ENCODE results near the gene RPGRIP1L. TPM values are rescaled to one million over a fixed set of nuclear protein-coding genes. Genes with fewer than 3 reads are reported as not detected.
A peak's percentile ranks its signal among the peaks of the same experiment; 100 is the strongest.

The RPGRIP1L gene
- total RNA-seq, 1 experiment from 2014 or later, result 16.1 TPM

DNA sequence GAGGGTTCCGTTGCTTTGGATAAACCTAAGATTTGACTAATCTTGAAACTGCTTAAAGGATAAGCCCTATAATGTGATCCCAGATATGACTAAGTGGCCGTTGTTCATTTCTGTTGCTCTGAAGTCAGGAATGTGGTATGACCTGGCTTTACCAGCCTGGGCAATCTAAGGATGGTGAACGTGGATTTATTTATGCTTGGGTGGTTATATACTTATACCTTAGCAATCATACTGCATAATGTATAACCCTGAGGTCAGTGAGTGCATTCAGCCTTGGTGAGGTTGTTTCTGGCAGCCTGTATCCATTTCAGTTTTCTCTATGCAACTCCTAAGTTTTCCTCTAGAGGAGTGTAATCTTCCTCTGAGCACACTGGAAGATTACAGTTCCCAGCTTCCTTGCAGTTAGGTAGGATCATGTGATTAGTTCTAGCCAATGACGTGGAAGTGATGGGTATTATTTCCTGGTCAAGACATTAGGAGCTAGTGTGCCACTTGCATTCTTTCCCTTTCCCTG, 42.2 kb upstream of the RPGRIP1L start:
- Mint-ChIP-seq H3K27me3 (ENCODE audit: insufficient read depth, unreplicated experiment) (no peaks in the 10 kb centered on the region), H3K4me3 (ENCODE audit: unreplicated experiment) (no peak overlapping the region), H3K9me3 (ENCODE audit: unreplicated experiment) (no peaks in the 10 kb centered on the region), H3K27ac (ENCODE audit: unreplicated experiment) (peak overlapping the region; percentile 25), H3K4me1 (ENCODE audit: low read depth, unreplicated experiment) (peaks cover 31% of the 10 kb centered on the region), H3K36me3 (ENCODE audit: insufficient read depth, unreplicated experiment) (no peaks in the 10 kb centered on the region)
- ChIA-PET CTCF (interaction anchor here (0.6 to 1.1 kb wide), 4 partner anchors 10 to 196 kb away, joined by 3 to 10 read pairs (median 3); no protein-coding TSS in a partner anchor), POLR2A (interaction anchor here (0.5 kb wide), 1 partner anchor 435 kb away, joined by 4 read pairs; no protein-coding TSS in a partner anchor)
- peaks cover 19% of the 10 kb centered on the region for H3K4me1 ChIP-seq
- TF ChIP-seq CTCF (IDR thresholded peaks at IDR 0.05; ENCODE audit: insufficient read depth in 1 of 2, low read depth in 1 of 2, low read length in 1 of 2, severe bottlenecking in 1 of 2, unreplicated experiment in 1 of 2), result peak in 1 of 2 experiments; percentile 45
- H3K9me3 ChIP-seq, result peaks cover 5% of the 10 kb centered on the region; the same call in 1 of the 2 replicates
- intact Hi-C loops (cut with micrococcal nuclease; ENCODE audit: unreplicated experiment), result no loop called here
- H3K4me3 ChIP-seq (ENCODE audit: low read depth, low read length), result no peak overlapping the region
- no TSS peak for BruUV-seq (replicated peaks)
- no peaks in the 10 kb centered on the region for H3K27me3 ChIP-seq (replicated peaks; ENCODE audit: control insufficient read depth, insufficient read depth, low read length)
- DNase-seq, result peak in 1 of 2 experiments; percentile 52
- no peaks in the 10 kb centered on the region for H3K36me3 ChIP-seq (ENCODE audit: control insufficient read depth, insufficient read depth, low read length)

DNA sequence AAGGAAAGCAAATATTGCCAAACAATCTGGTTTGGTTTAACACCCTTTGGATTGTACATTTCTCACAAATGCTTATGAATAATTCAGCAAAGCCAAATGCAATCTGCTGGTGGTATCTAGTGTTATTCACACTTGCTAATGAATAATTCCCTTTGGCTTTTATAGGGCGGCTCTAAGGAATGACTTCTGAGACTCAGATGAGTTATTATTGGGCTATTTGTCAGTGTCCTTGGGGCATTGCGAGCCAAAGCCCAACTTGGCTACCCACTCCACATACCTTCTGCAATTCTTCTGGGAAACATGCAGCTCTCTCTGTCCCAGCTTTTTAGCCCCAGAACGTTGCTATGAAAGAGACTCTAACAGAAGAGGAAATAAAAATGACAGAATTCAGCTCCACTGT, 41.4 kb upstream of the RPGRIP1L start:
- H3K4me1 ChIP-seq, result peaks cover 19% of the 10 kb centered on the region
- no peak overlapping the region for H3K4me3 ChIP-seq (ENCODE audit: low read depth, low read length)
- ChIA-PET POLR2A (interaction anchor here (0.6 kb wide), 1 partner anchor 17 kb away, joined by 3 read pairs; no protein-coding TSS in a partner anchor), CTCF (interaction anchor here (0.6 to 2.8 kb wide), 3 partner anchors 9 to 248 kb away, joined by 3 to 37 read pairs (median 4); no protein-coding TSS in a partner anchor)
- intact Hi-C loops (cut with micrococcal nuclease; ENCODE audit: unreplicated experiment), result no loop called here
- no TSS peak for BruUV-seq (replicated peaks)
- no peak overlapping the region for H3K4me3 Mint-ChIP-seq (ENCODE audit: unreplicated experiment)
- peaks cover 5% of the 10 kb centered on the region; the same call in 1 of the 2 replicates for H3K9me3 ChIP-seq
- no peaks in the 10 kb centered on the region for H3K9me3 Mint-ChIP-seq (ENCODE audit: unreplicated experiment)
- no peak for TF ChIP-seq CTCF (IDR thresholded peaks at IDR 0.05; ENCODE audit: insufficient read depth in 1 of 2, low read depth in 1 of 2, low read length in 1 of 2, severe bottlenecking in 1 of 2, unreplicated experiment in 1 of 2)
- peaks cover 31% of the 10 kb centered on the region for H3K4me1 Mint-ChIP-seq (ENCODE audit: low read depth, unreplicated experiment)
- H3K36me3 ChIP-seq (ENCODE audit: control insufficient read depth, insufficient read depth, low read length), result no peaks in the 10 kb centered on the region
- no peak for DNase-seq
- H3K36me3 Mint-ChIP-seq (ENCODE audit: insufficient read depth, unreplicated experiment), result no peaks in the 10 kb centered on the region
- no peaks in the 10 kb centered on the region for H3K27me3 ChIP-seq (replicated peaks; ENCODE audit: control insufficient read depth, insufficient read depth, low read length)
- no peaks in the 10 kb centered on the region for H3K27me3 Mint-ChIP-seq (ENCODE audit: insufficient read depth, unreplicated experiment)
- no peak overlapping the region for H3K27ac Mint-ChIP-seq (ENCODE audit: unreplicated experiment)

- Mint-ChIP-seq H3K4me3 (ENCODE audit: unreplicated experiment) (no peak overlapping the region), H3K27ac (ENCODE audit: unreplicated experiment) (peak overlapping the region; percentile 10), H3K4me1 (ENCODE audit: low read depth, unreplicated experiment) (peaks cover 31% of the 10 kb centered on the region), H3K27me3 (ENCODE audit: insufficient read depth, unreplicated experiment) (no peaks in the 10 kb centered on the region), H3K36me3 (ENCODE audit: insufficient read depth, unreplicated experiment) (no peaks in the 10 kb centered on the region), H3K9me3 (ENCODE audit: unreplicated experiment) (no peaks in the 10 kb centered on the region)
- H3K4me1 ChIP-seq, result peaks cover 19% of the 10 kb centered on the region
- H3K27me3 ChIP-seq (replicated peaks; ENCODE audit: control insufficient read depth, insufficient read depth, low read length), result no peaks in the 10 kb centered on the region
- no TSS peak for BruUV-seq (replicated peaks)
- CTCF ChIA-PET, result interaction anchor here (0.6 to 2.8 kb wide), 4 partner anchors 10 to 247 kb away, joined by 3 to 37 read pairs (median 4); no protein-coding TSS in a partner anchor
- H3K9me3 ChIP-seq, result peaks cover 5% of the 10 kb centered on the region; the same call in 1 of the 2 replicates
- TF ChIP-seq CTCF (IDR thresholded peaks at IDR 0.05; ENCODE audit: insufficient read depth in 1 of 2, low read depth in 1 of 2, low read length in 1 of 2, severe bottlenecking in 1 of 2, unreplicated experiment in 1 of 2), result no peak
- no peak overlapping the region for H3K4me3 ChIP-seq (ENCODE audit: low read depth, low read length)
- POLR2A ChIA-PET, result interaction anchor here (0.6 kb wide), 1 partner anchor 18 kb away, joined by 3 read pairs; no protein-coding TSS in a partner anchor
- no peaks in the 10 kb centered on the region for H3K36me3 ChIP-seq (ENCODE audit: control insufficient read depth, insufficient read depth, low read length)
- intact Hi-C loops (cut with micrococcal nuclease; ENCODE audit: unreplicated experiment), result loop anchor here (5.0 kb wide), 1 partner anchor 52 kb away; no protein-coding TSS in a partner anchor
- DNase-seq, result no peak
Observed at GRCh38 chr16:53744449-53744848, 40.8 kb upstream of the RPGRIP1L start.
